Measurements from ENCODE around the gene PPP4R2. TPM values are rescaled to one million over a fixed set of nuclear protein-coding genes. Genes with fewer than 3 reads are reported as not detected.

Gene PPP4R2
- total and polyA plus RNA-seq, 2 of the 8 experiments (the other 6 are each of a cell fraction or from before 2014, with no cell fraction given), result 11.5 to 89.9 TPM

DNA sequence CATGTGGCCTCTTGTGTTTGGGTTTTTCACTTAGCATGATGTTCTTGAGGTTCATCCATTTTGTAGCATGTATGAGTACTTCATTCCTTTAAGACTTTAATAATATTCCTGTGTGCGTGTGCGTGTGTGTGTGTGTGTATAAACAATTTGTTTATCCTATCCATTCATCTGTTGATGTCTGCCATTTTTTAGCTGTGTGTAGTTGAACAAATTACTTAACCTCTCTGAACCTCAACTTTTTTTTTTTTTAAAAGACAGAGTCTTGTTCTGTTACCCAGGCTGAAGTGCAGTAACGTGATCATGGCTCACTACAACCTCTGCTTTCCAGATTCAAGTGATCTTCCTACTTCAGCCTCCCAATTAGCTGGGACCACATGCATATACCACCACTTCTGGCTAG lies 112.1 kb downstream of the PPP4R2 start:
- Histone ChIP-seq H4K5ac (ENCODE audit: insufficient read length, low read depth, low read length) (no peak overlapping the region), H3K27me3 (replicated peaks in 1 of 4; ENCODE audit: control insufficient read depth in 3 of 4, extremely low read depth in 1 of 4, insufficient read depth in 3 of 4, low read length in 3 of 4) (no peaks in the 10 kb centered on the region; a peak in 1 of 7 replicates), H3K27ac (ENCODE audit: low read depth, low read length) (no peak overlapping the region), H4K20me1 (replicated peaks in 1 of 2; ENCODE audit: control insufficient read depth in 1 of 2, insufficient read depth in 2 of 2, low read length in 2 of 2) (no peaks in the 10 kb centered on the region), H4K8ac (ENCODE audit: extremely low read depth, insufficient read depth, low read length) (no peak overlapping the region), H3K79me1 (ENCODE audit: low read depth, low read length) (no peaks in the 10 kb centered on the region), H3K79me2 (ENCODE audit: control insufficient read depth in 1 of 2, insufficient read depth in 2 of 2, low read length in 2 of 2) (no peaks in the 10 kb centered on the region), H3K18ac (ENCODE audit: extremely low read depth, low read length) (no peak overlapping the region), H2BK15ac (ENCODE audit: low read length) (no peak overlapping the region), H3K36me3 (ENCODE audit: control insufficient read depth in 2 of 4, insufficient read depth in 4 of 4, low read length in 3 of 4) (no peaks in the 10 kb centered on the region), H2BK12ac (ENCODE audit: low read depth, low read length) (no peak overlapping the region), H3K9me3 (ENCODE audit: insufficient read depth in 2 of 2, low read depth in 1 of 2, low read length in 1 of 2) (no peaks in the 10 kb centered on the region), H3K23me2 (ENCODE audit: low read depth, low read length) (no peaks in the 10 kb centered on the region), H3K4me2 (ENCODE audit: insufficient read depth in 1 of 2, low read depth in 2 of 2, low read length in 2 of 2) (no peak overlapping the region), H4K91ac (replicated peaks; ENCODE audit: insufficient read length, low read length) (no peak overlapping the region), H2BK5ac (ENCODE audit: low read depth, low read length) (no peak overlapping the region), H3K9ac (replicated peaks in 1 of 4; ENCODE audit: extremely low read depth in 1 of 4, low read depth in 3 of 4, low read length in 3 of 4) (no peak overlapping the region), H2BK20ac (ENCODE audit: low read length) (no peak overlapping the region), H3K4me1 (replicated peaks in 1 of 4; ENCODE audit: control insufficient read depth in 3 of 4, insufficient read depth in 4 of 4, low read length in 3 of 4) (no peaks in the 10 kb centered on the region), H2BK120ac (replicated peaks; ENCODE audit: low read depth, low read length) (no peak overlapping the region), H2AFZ (ENCODE audit: low read length) (no peak overlapping the region), H2AK5ac (ENCODE audit: low read depth, low read length) (no peak overlapping the region), H3K4me3 (ENCODE audit: extremely low read depth in 1 of 4, insufficient read depth in 2 of 4, low read depth in 3 of 4, low read length in 4 of 4) (no peak overlapping the region), H3K56ac (replicated peaks; ENCODE audit: insufficient read length, low read depth, low read length) (no peak overlapping the region), H3K4ac (replicated peaks; ENCODE audit: insufficient read length, low read depth, low read length) (no peak overlapping the region), H3K14ac (ENCODE audit: insufficient read length) (no peak overlapping the region), H3K23ac (ENCODE audit: insufficient read length) (no peak overlapping the region)
- 96% methylated on average over 3 of the region's 3 CpGs; no CpG with 5 or more reads in 1 of the 2 experiments for WGBS, 2 experiments (ENCODE audit: extremely low coverage in 1 of 2, insufficient coverage in 1 of 2, insufficient read length in 1 of 2, insufficient replicate concordance in 2 of 2, low coverage in 1 of 2, low lambda C conversion rate in 2 of 2, missing lambda C conversion rate in 1 of 2)
- CTCF ChIA-PET (ENCODE audit: partially characterized antibody), result interaction anchor here (0.7 to 0.8 kb wide), 2 partner anchors 222 to 399 kb away, joined by 3 to 4 read pairs; no protein-coding TSS in a partner anchor
- POLR2A ChIA-PET (ENCODE audit: partially characterized antibody), result interaction anchor here (1.2 kb wide), 1 partner anchor 12 kb away, joined by 4 read pairs; no protein-coding TSS in a partner anchor
- 0 out of 2 replicates have a peak, but pooled peaks have one; percentile 41 for TF ChIP-seq KDM1A (IDR thresholded peaks at IDR 0.05; ENCODE audit: borderline replicate concordance, low read length)
- no peak for TF ChIP-seq GABPA (IDR thresholded peaks at IDR 0.05; ENCODE audit: borderline replicate concordance, insufficient read depth, low read length)
- FAIRE-seq (no peak), DNase-seq (ENCODE audit: low read depth in 1 of 2, low spot score in 2 of 2) (no peak)

All from H1 (cell line).